H1 (cell line): Measurements from ENCODE around the gene LCOR. TPM values are rescaled to one million over a fixed set of nuclear protein-coding genes. Genes with fewer than 3 reads are reported as not detected.

Experiments
- CTCF ChIA-PET: fragments of 300-600 bp; sonication (Branson Sonifier 250); formaldehyde crosslinking; loops from one replicate; lab custom pipeline; 2021; ENCODE audit not compliant: partially characterized antibody; lab: Charles Lee
- POLR2A ChIA-PET: fragments of 300-600 bp; sonication (Branson Sonifier 250); formaldehyde crosslinking; loops from one replicate; lab custom pipeline; 2021; ENCODE audit warnings: inconsistent platforms; ENCODE audit not compliant: partially characterized antibody; lab: Charles Lee
- DNase-seq, 2 experiments: peaks; one replicate each; pipeline versions ENCODE4 v3.0.0 to v3.0.0-alpha.2; 2010 to 2022; ENCODE audit warnings: low spot score in 2 of 2, low read depth in 1 of 2, mixed read lengths in 1 of 2
- FAIRE-seq: peaks from 2 replicates; lab custom pipeline; 2011; peaks lifted over from hg19 to GRCh38; lab: Jason Lieb, UNC
- H2AFZ ChIP-seq: 2 replicates; pipeline ENCODE4 v1.8.1; 2012; ENCODE audit warnings: low read length, inconsistent platforms
- H2AK5ac ChIP-seq: 2 replicates; pipeline ENCODE4 v1.6.1; 2013; ENCODE audit warnings: low read depth, low read length
- H2BK120ac ChIP-seq: replicated peaks from 2 replicates; pipeline ENCODE3; 2013; ENCODE audit warnings: low read depth, low read length, inconsistent platforms
- H2BK12ac ChIP-seq: 2 replicates; pipeline ENCODE4 v1.6.1; 2013; ENCODE audit warnings: low read depth, low read length
- H2BK15ac ChIP-seq: 2 replicates; pipeline ENCODE4 v1.6.1; 2013; ENCODE audit warnings: low read length
- H2BK20ac ChIP-seq: 2 replicates; pipeline ENCODE4 v1.6.1; 2013; ENCODE audit warnings: low read length
- H2BK5ac ChIP-seq: 2 replicates; pipeline ENCODE4 v1.6.1; 2013; ENCODE audit warnings: low read depth, low read length
- H3K14ac ChIP-seq: 2 replicates; pipeline ENCODE4 v1.6.1; 2013; ENCODE audit warnings: inconsistent platforms; ENCODE audit not compliant: insufficient read length
- H3K18ac ChIP-seq: 2 replicates; pipeline ENCODE4 v1.6.1; 2013; ENCODE audit warnings: low read length; ENCODE audit errors: extremely low read depth
- H3K23ac ChIP-seq: 2 replicates; pipeline ENCODE4 v1.6.1; 2013; ENCODE audit warnings: inconsistent platforms; ENCODE audit not compliant: insufficient read length
- H3K23me2 ChIP-seq: 2 replicates; pipeline ENCODE4 v1.6.1; 2013; ENCODE audit warnings: low read depth, low read length
- H3K27ac ChIP-seq: 2 replicates; pipeline ENCODE4 v1.6.1; 2011; ENCODE audit warnings: low read depth, low read length, inconsistent platforms
- H3K27me3 ChIP-seq, 4 experiments: replicated peaks in 1 of 4; 1 replicate in 1 of 4; 2 replicates in 3 of 4; pipeline versions ENCODE4 v1.6.1 to v1.8.1; 2011 to 2013; ENCODE audit warnings: low read length in 3 of 4, mild to moderate bottlenecking in 3 of 4, inconsistent platforms in 2 of 4, mixed read lengths in 2 of 4, moderate library complexity in 1 of 4; ENCODE audit not compliant: control insufficient read depth in 3 of 4, insufficient read depth in 3 of 4; ENCODE audit errors: extremely low read depth in 1 of 4
- H3K36me3 ChIP-seq, 4 experiments: 2 replicates each; pipeline versions ENCODE4 v1.6.1 to v1.8.1; 2011 to 2013; ENCODE audit warnings: mild to moderate bottlenecking in 4 of 4, low read length in 3 of 4, moderate library complexity in 2 of 4, control low read depth in 1 of 4, inconsistent platforms in 1 of 4; ENCODE audit not compliant: insufficient read depth in 4 of 4, control insufficient read depth in 2 of 4
- H3K4ac ChIP-seq: replicated peaks from 2 replicates; pipeline ENCODE3; 2013; ENCODE audit warnings: low read length, low read depth, mixed read lengths, inconsistent platforms; ENCODE audit not compliant: insufficient read length
- H3K4me1 ChIP-seq, 4 experiments: replicated peaks in 1 of 4; 1 replicate in 1 of 4; 2 replicates in 3 of 4; pipeline versions ENCODE4 v1.6.1 to v1.8.1; 2011 to 2013; ENCODE audit warnings: low read length in 3 of 4, inconsistent platforms in 2 of 4, mixed read lengths in 1 of 4; ENCODE audit not compliant: insufficient read depth in 4 of 4, control insufficient read depth in 3 of 4
- H3K4me2 ChIP-seq, 2 experiments: 2 replicates each; pipeline versions ENCODE4 v1.6.1 to v1.8.1; 2011 to 2013; ENCODE audit warnings: low read depth in 2 of 2, low read length in 2 of 2, control low read depth in 1 of 2, inconsistent platforms in 1 of 2, mild to moderate bottlenecking in 1 of 2; ENCODE audit not compliant: insufficient read depth in 1 of 2
- H3K4me3 ChIP-seq, 4 experiments: fragments of 200-600, 300-600 bp in 1 of 4; sonication (generic), shearing (Covaris generic), sonication (Bioruptor Twin) in 1 of 4; 2 replicates each; pipeline versions ENCODE4 v1.5.1 to v1.8.1; 2011 to 2016; ENCODE audit warnings: low read length in 4 of 4, low read depth in 3 of 4, control low read depth in 2 of 4, inconsistent platforms in 2 of 4, mild to moderate bottlenecking in 2 of 4, mixed read lengths in 1 of 4, moderate library complexity in 1 of 4; ENCODE audit not compliant: insufficient read depth in 2 of 4; ENCODE audit errors: extremely low read depth in 1 of 4
- H3K56ac ChIP-seq: replicated peaks from 2 replicates; pipeline ENCODE3; 2013; ENCODE audit warnings: low read depth, mild to moderate bottlenecking, mixed read lengths, low read length, inconsistent platforms; ENCODE audit not compliant: insufficient read length
- H3K79me1 ChIP-seq: 2 replicates; pipeline ENCODE4 v1.6.1; 2013; ENCODE audit warnings: low read depth, low read length, control low read depth
- H3K79me2 ChIP-seq, 2 experiments: 2 replicates each; pipeline versions ENCODE4 v1.6.1 to v1.8.1; 2012 to 2013; ENCODE audit warnings: low read length in 2 of 2, mild to moderate bottlenecking in 2 of 2, inconsistent platforms in 1 of 2; ENCODE audit not compliant: insufficient read depth in 2 of 2, control insufficient read depth in 1 of 2
- H3K9ac ChIP-seq, 4 experiments: replicated peaks in 1 of 4; 1 replicate in 1 of 4; 2 replicates in 3 of 4; pipeline versions ENCODE4 v1.6.1 to v1.8.1; 2011 to 2013; ENCODE audit warnings: low read depth in 3 of 4, low read length in 3 of 4, control low read depth in 2 of 4, mild to moderate bottlenecking in 2 of 4, moderate library complexity in 2 of 4, inconsistent platforms in 1 of 4; ENCODE audit errors: extremely low read depth in 1 of 4
- H3K9me3 ChIP-seq, 2 experiments: 2 replicates each; pipeline versions ENCODE4 v1.6.1 to v1.8.1; 2012 to 2013; ENCODE audit warnings: mild to moderate bottlenecking in 2 of 2, moderate library complexity in 2 of 2, control low read depth in 1 of 2, inconsistent platforms in 1 of 2, low read depth in 1 of 2, low read length in 1 of 2, mixed read lengths in 1 of 2; ENCODE audit not compliant: insufficient read depth in 2 of 2
- H4K20me1 ChIP-seq, 2 experiments: replicated peaks in 1 of 2; 2 replicates each; pipeline versions ENCODE3 to v1.8.1; 2011 to 2013; ENCODE audit warnings: inconsistent platforms in 2 of 2, low read length in 2 of 2, mild to moderate bottlenecking in 1 of 2; ENCODE audit not compliant: insufficient read depth in 2 of 2, control insufficient read depth in 1 of 2
- H4K5ac ChIP-seq: 2 replicates; pipeline ENCODE4 v1.6.1; 2013; ENCODE audit warnings: low read length, low read depth, mixed read lengths, inconsistent platforms; ENCODE audit not compliant: insufficient read length
- H4K8ac ChIP-seq: 2 replicates; pipeline ENCODE4 v1.8.0; 2013; ENCODE audit warnings: mild to moderate bottlenecking, moderate library complexity, low read length, inconsistent platforms; ENCODE audit not compliant: insufficient read depth; ENCODE audit errors: extremely low read depth
- H4K91ac ChIP-seq: replicated peaks from 2 replicates; pipeline ENCODE3; 2013; ENCODE audit warnings: low read length, mixed read lengths, inconsistent platforms; ENCODE audit not compliant: insufficient read length
- CHD1 ChIP-seq: IDR thresholded peaks from 2 replicates; pipeline ENCODE4 v1.6.1; 2012; ENCODE audit warnings: low read depth, low read length, improper control_type of control experiment
- EGR1 ChIP-seq: IDR thresholded peaks from 2 replicates; pipeline ENCODE4 v1.6.1; 2011; ENCODE audit warnings: low read depth, low read length, borderline replicate concordance
- KDM5A ChIP-seq: fragments of 200-600 bp; IDR thresholded peaks from 2 replicates; pipeline ENCODE4 v1.7.1; 2012; ENCODE audit warnings: mild to moderate bottlenecking, low read length, inconsistent platforms, mixed read lengths
- NANOG ChIP-seq: IDR thresholded peaks from 2 replicates; pipeline ENCODE4 v1.6.1; 2011; ENCODE audit warnings: low read length, low read depth, mild to moderate bottlenecking, inconsistent platforms; ENCODE audit not compliant: insufficient read depth, poor library complexity, severe bottlenecking
- PHF8 ChIP-seq: fragments of 200-600 bp; sonication (generic); conservative IDR thresholded peaks from 2 replicates; pipeline ENCODE4 v1.7.1; 2012; ENCODE audit warnings: low read depth, mild to moderate bottlenecking, inconsistent platforms, low read length, moderate library complexity
- RFX5 ChIP-seq: IDR thresholded peaks from 2 replicates; pipeline ENCODE4 v1.6.1; 2011; ENCODE audit warnings: low read depth, low read length, improper control_type of control experiment, borderline replicate concordance
- SIX5 ChIP-seq: IDR thresholded peaks from 2 replicates; pipeline ENCODE4 v1.6.1; 2011; ENCODE audit warnings: mild to moderate bottlenecking, low read depth, low read length
- SRF ChIP-seq: IDR thresholded peaks from 2 replicates; pipeline ENCODE4 v1.6.1; 2011; ENCODE audit warnings: mild to moderate bottlenecking, low read depth, low read length, moderate library complexity
- SUZ12 ChIP-seq: fragments of 200-600 bp; sonication (generic); IDR thresholded peaks from 2 replicates; pipeline ENCODE4 v1.6.1; 2012; ENCODE audit warnings: mild to moderate bottlenecking, inconsistent platforms, low read length, moderate library complexity, mixed read lengths
- TAF7 ChIP-seq: optimal IDR thresholded peaks from 2 replicates; pipeline ENCODE3; 2011; ENCODE audit warnings: low read depth, mild to moderate bottlenecking, inconsistent platforms, low read length, moderate library complexity, borderline replicate concordance
- ZNF274 ChIP-seq: IDR thresholded peaks from 2 replicates; pipeline ENCODE4 v1.7.0; 2012; ENCODE audit warnings: low read length, borderline replicate concordance; ENCODE audit errors: extremely low read depth
- WGBS, 2 experiments: shearing (Covaris generic) in 1 of 2; methylation state at CpG; one replicate each; pipeline versions ENCODE4 v1.1.6 to v1.1.7; 2013 to 2015; ENCODE audit warnings: low lambda C conversion rate in 2 of 2, mixed read lengths in 2 of 2, inconsistent platforms in 1 of 2, low coverage in 1 of 2, missing lambda C conversion rate in 1 of 2; ENCODE audit not compliant: insufficient replicate concordance in 2 of 2, insufficient coverage in 1 of 2, insufficient read length in 1 of 2; ENCODE audit errors: extremely low coverage in 1 of 2, missing lambda C conversion rate in 1 of 2; 5-methylcytosine and 5-hydroxymethylcytosine counted together
- polyA plus RNA-seq, 7 experiments: library from polyadenylated mRNA; depleted of rRNA in 3 of 7; stranded (reverse) in 5 of 7; unstranded in 2 of 7; fragments of >200 nt in 5 of 7; fragments of 200-250 nt in 2 of 7; gene quantifications; 1 replicate in 5 of 7; 2 replicates in 1 of 7; 4 replicates in 1 of 7; pipeline versions ENCODE4 v1.2.1 to v1.2.3, GENCODE V29; 2011 to 2013; ENCODE audit warnings: missing spikeins in 2 of 7, mixed read lengths in 2 of 7
- total RNA-seq: library from RNA; stranded (reverse); fragmentation: NEBNext Ultra II Directional; extraction: Animal tissue kit (Norgen Biotek cat#: 25700); gene quantifications from 2 replicates; pipeline ENCODE4 v1.2.1, GENCODE V29; 2021
- TF ChIP-seq, protein P1 (sequence below): IDR thresholded peaks from 2 replicates; pipeline ENCODE4 v1.6.1; 2011; ENCODE audit warnings: low read length, improper control_type of control experiment

Gene LCOR
- total and polyA plus RNA-seq, 2 of the 8 experiments (the other 6 are each of a cell fraction or from before 2014, with no cell fraction given): 4.7 to 25.5 TPM

DNA sequence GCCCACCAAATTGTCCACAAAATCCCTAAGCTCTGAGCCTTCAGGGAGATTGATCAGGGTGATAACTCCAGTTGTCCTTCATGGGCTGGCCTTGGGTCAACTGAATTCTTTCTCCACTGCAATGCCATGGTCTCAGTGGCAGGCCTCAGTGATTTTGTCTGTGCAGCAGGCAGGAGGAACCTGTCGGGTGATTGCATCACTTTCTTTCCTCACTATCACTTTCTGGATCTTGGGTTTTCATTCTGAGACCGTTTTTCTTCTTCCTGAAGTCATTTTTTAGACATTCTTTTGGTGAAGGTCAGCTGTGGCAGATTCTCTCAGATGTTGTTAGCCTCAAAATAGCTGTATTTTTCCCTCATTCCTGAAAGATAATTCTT is 28.8 kb upstream of the LCOR start:
- no peak overlapping the region for H3K14ac ChIP-seq
- H4K5ac ChIP-seq: no peak overlapping the region
- ChIA-PET CTCF (interaction anchor here (1.2 kb wide), 1 partner anchor 14 kb away, joined by 3 read pairs; no protein-coding TSS in a partner anchor), POLR2A (no interaction called here)
- H4K20me1 ChIP-seq: no peaks in the 10 kb centered on the region
- H3K4me3 ChIP-seq: no peak overlapping the region
- H3K79me1 ChIP-seq: no peaks in the 10 kb centered on the region
- H2BK120ac ChIP-seq: no peak overlapping the region
- no peaks in the 10 kb centered on the region for H3K79me2 ChIP-seq
- H3K36me3 ChIP-seq: no peaks in the 10 kb centered on the region
- H3K27ac ChIP-seq: no peak overlapping the region
- no peak overlapping the region for H3K23ac ChIP-seq
- no peak overlapping the region for H3K9ac ChIP-seq
- no peak for DNase-seq
- H2AFZ ChIP-seq: no peak overlapping the region
- H3K4me1 ChIP-seq: no peaks in the 10 kb centered on the region
- H3K4me2 ChIP-seq: no peak overlapping the region
- no peak overlapping the region for H3K18ac ChIP-seq
- no peak for FAIRE-seq
- no peak for TF ChIP-seq PHF8
- TF ChIP-seq, protein P1, sequence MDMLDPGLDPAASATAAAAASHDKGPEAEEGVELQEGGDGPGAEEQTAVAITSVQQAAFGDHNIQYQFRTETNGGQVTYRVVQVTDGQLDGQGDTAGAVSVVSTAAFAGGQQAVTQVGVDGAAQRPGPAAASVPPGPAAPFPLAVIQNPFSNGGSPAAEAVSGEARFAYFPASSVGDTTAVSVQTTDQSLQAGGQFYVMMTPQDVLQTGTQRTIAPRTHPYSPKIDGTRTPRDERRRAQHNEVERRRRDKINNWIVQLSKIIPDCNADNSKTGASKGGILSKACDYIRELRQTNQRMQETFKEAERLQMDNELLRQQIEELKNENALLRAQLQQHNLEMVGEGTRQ: no peak
- TF ChIP-seq EGR1: no peak
- TF ChIP-seq ZNF274: no peak
- no peak for TF ChIP-seq SIX5
- no peak for TF ChIP-seq TAF7
- no peak for TF ChIP-seq RFX5
- no peak for TF ChIP-seq SRF
- TF ChIP-seq KDM5A: no peak
- TF ChIP-seq SUZ12: no peak
- no peak for TF ChIP-seq CHD1
- no peak for TF ChIP-seq NANOG
- H3K23me2 ChIP-seq: no peaks in the 10 kb centered on the region
- 88% methylated on average over 2 of the region's 2 CpGs; no CpG with 5 or more reads in 1 of the 2 experiments for WGBS, 2 experiments
- no peak overlapping the region for H2AK5ac ChIP-seq
- H2BK20ac ChIP-seq: no peak overlapping the region
- H2BK15ac ChIP-seq: no peak overlapping the region
- no peak overlapping the region for H2BK12ac ChIP-seq
- H3K27me3 ChIP-seq: no peaks in the 10 kb centered on the region
- H4K8ac ChIP-seq: no peak overlapping the region
- H2BK5ac ChIP-seq: no peak overlapping the region
- H3K4ac ChIP-seq: no peak overlapping the region
- no peak overlapping the region for H4K91ac ChIP-seq
- peaks cover 4 to 8% of the 10 kb centered on the region in 2 experiments; a peak in 3 of 4 replicates for H3K9me3 ChIP-seq
- no peak overlapping the region for H3K56ac ChIP-seq
